ENCODE results near the gene ARHGEF26. TPM values are rescaled to one million over a fixed set of nuclear protein-coding genes. Genes with fewer than 3 reads are reported as not detected.

Gene ARHGEF26
- polyA plus RNA-seq, 1 donor from 2014 or later, result 0.11 TPM

DNA sequence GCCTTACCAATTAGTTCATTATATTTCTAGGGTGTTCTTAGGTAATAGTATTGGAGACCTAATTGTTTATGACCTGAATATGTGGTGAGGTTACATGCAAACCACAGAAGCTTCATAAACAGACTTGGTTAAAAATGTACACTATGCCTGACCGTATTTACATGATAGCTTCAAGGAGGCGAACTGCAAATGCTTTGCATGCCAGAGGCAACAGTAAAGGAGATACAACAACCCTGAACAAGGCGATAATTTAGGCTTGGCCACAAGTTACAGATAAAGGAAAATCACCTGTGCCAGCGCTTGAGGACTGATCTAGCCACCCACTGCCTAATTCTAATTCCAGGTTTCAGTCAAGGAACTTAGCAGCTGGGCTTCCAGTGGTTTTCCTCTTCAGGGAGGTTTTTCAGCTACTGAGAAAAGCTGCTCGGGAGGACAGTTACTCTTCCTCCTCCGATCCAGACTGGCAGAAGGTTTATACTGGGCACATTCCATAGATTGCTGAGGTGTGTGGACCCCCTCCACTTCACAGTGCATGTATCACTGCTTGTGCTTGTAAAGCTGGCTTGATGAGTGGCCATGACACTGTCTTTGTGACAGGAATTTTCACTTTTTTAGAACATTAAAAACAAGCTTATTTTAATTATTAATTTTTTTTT is 107.5 kb downstream of the ARHGEF26 start:
- no peaks in the 10 kb centered on the region for H3K9me3 Mint-ChIP-seq
- no peak overlapping the region for H3K27ac Mint-ChIP-seq
- peaks cover 0 to 1% (median 0%) of the 10 kb centered on the region in 3 donors for H3K4me1 Mint-ChIP-seq
- no peaks in the 10 kb centered on the region for H3K36me3 Mint-ChIP-seq
- H3K27me3 Mint-ChIP-seq, result peaks cover 3% of the 10 kb centered on the region
- H3K4me3 Mint-ChIP-seq, result no peak overlapping the region

DNA sequence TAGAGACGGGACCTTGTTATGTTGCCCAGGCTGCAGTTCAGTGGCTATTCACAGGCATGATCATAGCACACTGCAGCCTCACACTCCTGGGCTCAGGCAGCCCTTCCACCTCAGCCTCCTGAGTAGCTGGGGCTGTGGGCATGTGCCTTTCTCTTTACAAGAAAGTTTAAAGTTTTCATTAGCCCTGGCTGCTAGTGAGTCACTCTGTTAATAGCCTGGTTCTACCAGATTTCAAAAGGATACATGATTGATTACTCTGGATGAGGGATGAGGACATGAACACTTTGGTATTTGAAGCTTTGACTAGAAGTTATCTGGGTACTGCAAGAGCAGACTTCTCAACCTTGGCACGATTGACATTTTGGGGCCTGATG is 108.0 kb downstream of the ARHGEF26 start:
- no peaks in the 10 kb centered on the region for H3K9me3 Mint-ChIP-seq
- H3K27me3 Mint-ChIP-seq, result peaks cover 6% of the 10 kb centered on the region
- peaks cover 0 to 1% (median 0%) of the 10 kb centered on the region in 3 donors for H3K4me1 Mint-ChIP-seq
- no peak overlapping the region for H3K4me3 Mint-ChIP-seq
- H3K36me3 Mint-ChIP-seq, result no peaks in the 10 kb centered on the region
- H3K27ac Mint-ChIP-seq, result no peak overlapping the region

DNA sequence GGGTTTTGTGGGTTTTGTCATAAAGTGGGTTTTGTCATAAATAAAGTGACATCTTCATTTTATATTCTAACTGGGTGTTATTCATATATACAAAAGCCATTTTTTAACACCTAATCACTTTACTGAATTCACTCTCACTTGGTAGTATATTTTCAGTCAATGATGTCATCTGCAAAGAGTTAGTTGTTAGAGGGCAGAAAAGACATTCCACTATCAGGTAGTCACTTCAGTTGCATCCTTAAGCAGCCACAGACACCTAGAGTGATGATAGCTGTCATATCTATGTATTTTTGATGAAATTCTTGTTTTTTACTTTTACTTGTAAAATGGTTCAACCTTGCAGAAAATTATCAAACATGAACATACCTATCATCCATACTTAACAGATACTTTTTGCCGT is 114.1 kb downstream of the ARHGEF26 start:
- Mint-ChIP-seq H3K9me3 (no peaks in the 10 kb centered on the region), H3K27ac (no peak overlapping the region), H3K4me1 (no peaks in the 10 kb centered on the region), H3K27me3 (peaks cover 4% of the 10 kb centered on the region), H3K36me3 (no peaks in the 10 kb centered on the region), H3K4me3 (no peak overlapping the region)

DNA sequence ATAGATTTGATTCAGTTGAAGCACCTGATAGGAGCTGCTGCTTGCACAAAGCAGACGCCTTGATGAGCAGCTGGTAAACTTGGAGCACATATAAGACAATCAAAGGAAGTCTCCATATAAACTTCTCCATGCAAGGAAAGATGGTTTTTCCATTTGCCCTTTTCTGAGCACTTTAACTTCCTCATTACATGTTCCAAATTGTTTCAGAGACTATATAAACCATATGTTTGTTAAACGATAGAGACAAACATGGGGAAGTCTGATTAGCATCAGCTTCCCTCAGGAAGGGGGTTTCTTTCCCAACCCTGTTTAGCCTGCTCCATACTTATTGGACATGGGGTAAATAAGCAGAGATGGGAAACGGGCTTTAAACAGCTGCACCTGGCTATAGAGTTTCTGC is 115.1 kb downstream of the ARHGEF26 start:
- Mint-ChIP-seq H3K27me3 (peaks cover 4% of the 10 kb centered on the region), H3K4me1 (no peaks in the 10 kb centered on the region), H3K4me3 (no peak overlapping the region), H3K27ac (no peak overlapping the region), H3K36me3 (no peaks in the 10 kb centered on the region), H3K9me3 (no peaks in the 10 kb centered on the region)

- Mint-ChIP-seq H3K36me3 (no peaks in the 10 kb centered on the region), H3K4me1 (no peaks in the 10 kb centered on the region), H3K27me3 (no peaks in the 10 kb centered on the region), H3K4me3 (no peak overlapping the region), H3K9me3 (no peaks in the 10 kb centered on the region), H3K27ac (no peak overlapping the region)
Observed at GRCh38 chr3:154240235-154240634, 119.0 kb downstream of the ARHGEF26 start.

GRCh38 chr3:154241496-154241895 is 120.3 kb downstream of the ARHGEF26 start:
- Mint-ChIP-seq H3K9me3 (no peaks in the 10 kb centered on the region), H3K27ac (no peak overlapping the region), H3K36me3 (no peaks in the 10 kb centered on the region), H3K4me1 (no peaks in the 10 kb centered on the region), H3K27me3 (no peaks in the 10 kb centered on the region), H3K4me3 (no peak overlapping the region)

GRCh38 chr3:154242766-154243165 is 121.6 kb downstream of the ARHGEF26 start:
- Mint-ChIP-seq H3K9me3 (no peaks in the 10 kb centered on the region), H3K27ac (peak overlapping the region in 1 of 3 donors; percentile 8), H3K4me1 (no peaks in the 10 kb centered on the region), H3K27me3 (no peaks in the 10 kb centered on the region), H3K4me3 (no peak overlapping the region), H3K36me3 (peaks cover 9% of the 10 kb centered on the region)

DNA sequence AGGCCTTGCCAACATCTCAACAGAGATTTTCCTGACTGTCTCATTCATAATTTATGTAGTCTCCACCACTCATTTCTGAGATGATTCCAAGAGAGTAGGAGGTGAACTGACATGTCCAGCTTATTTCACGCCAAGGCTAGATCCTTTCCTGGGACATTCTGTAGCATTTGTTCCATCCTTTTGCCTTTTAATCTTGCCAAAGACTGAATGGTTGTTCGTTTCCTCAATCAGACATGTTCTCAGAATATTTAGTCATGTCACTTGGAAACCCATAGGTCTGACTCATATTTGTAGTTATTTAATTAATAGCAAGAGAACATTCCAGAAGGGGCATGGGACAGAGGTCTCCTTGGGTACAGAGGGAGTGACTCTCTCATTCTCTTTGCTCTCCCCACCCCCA is 122.2 kb downstream of the ARHGEF26 start:
- H3K9me3 Mint-ChIP-seq, result no peaks in the 10 kb centered on the region
- no peak overlapping the region for H3K4me3 Mint-ChIP-seq
- H3K27me3 Mint-ChIP-seq, result no peaks in the 10 kb centered on the region
- H3K36me3 Mint-ChIP-seq, result peaks cover 9% of the 10 kb centered on the region
- H3K27ac Mint-ChIP-seq, result no peak overlapping the region
- no peaks in the 10 kb centered on the region for H3K4me1 Mint-ChIP-seq

- Mint-ChIP-seq H3K4me1 (no peaks in the 10 kb centered on the region), H3K9me3 (no peaks in the 10 kb centered on the region), H3K27ac (no peak overlapping the region), H3K36me3 (peaks cover 11% of the 10 kb centered on the region), H3K4me3 (no peak overlapping the region), H3K27me3 (no peaks in the 10 kb centered on the region)
Observed at GRCh38 chr3:154244644-154245043, 123.5 kb downstream of the ARHGEF26 start.

GRCh38 chr3:154247806-154248415 is 126.7 kb downstream of the ARHGEF26 start:
- Mint-ChIP-seq H3K27me3 (no peaks in the 10 kb centered on the region), H3K4me1 (no peaks in the 10 kb centered on the region), H3K4me3 (no peak overlapping the region), H3K36me3 (peaks cover 24% of the 10 kb centered on the region), H3K9me3 (no peaks in the 10 kb centered on the region), H3K27ac (no peak overlapping the region)

- Mint-ChIP-seq H3K27me3 (no peaks in the 10 kb centered on the region), H3K27ac (no peak overlapping the region), H3K9me3 (no peaks in the 10 kb centered on the region), H3K36me3 (peaks cover 24% of the 10 kb centered on the region), H3K4me3 (no peak overlapping the region), H3K4me1 (no peaks in the 10 kb centered on the region)
Observed at GRCh38 chr3:154250291-154250690, 129.1 kb downstream of the ARHGEF26 start.

GRCh38 chr3:154251610-154252009 is 130.4 kb downstream of the ARHGEF26 start:
- H3K36me3 Mint-ChIP-seq, result peaks cover 24% of the 10 kb centered on the region
- H3K27me3 Mint-ChIP-seq, result no peaks in the 10 kb centered on the region
- no peaks in the 10 kb centered on the region for H3K9me3 Mint-ChIP-seq
- no peak overlapping the region for H3K4me3 Mint-ChIP-seq
- H3K4me1 Mint-ChIP-seq, result no peaks in the 10 kb centered on the region
- peak overlapping the region in 1 of 3 donors; percentile 3 for H3K27ac Mint-ChIP-seq

DNA sequence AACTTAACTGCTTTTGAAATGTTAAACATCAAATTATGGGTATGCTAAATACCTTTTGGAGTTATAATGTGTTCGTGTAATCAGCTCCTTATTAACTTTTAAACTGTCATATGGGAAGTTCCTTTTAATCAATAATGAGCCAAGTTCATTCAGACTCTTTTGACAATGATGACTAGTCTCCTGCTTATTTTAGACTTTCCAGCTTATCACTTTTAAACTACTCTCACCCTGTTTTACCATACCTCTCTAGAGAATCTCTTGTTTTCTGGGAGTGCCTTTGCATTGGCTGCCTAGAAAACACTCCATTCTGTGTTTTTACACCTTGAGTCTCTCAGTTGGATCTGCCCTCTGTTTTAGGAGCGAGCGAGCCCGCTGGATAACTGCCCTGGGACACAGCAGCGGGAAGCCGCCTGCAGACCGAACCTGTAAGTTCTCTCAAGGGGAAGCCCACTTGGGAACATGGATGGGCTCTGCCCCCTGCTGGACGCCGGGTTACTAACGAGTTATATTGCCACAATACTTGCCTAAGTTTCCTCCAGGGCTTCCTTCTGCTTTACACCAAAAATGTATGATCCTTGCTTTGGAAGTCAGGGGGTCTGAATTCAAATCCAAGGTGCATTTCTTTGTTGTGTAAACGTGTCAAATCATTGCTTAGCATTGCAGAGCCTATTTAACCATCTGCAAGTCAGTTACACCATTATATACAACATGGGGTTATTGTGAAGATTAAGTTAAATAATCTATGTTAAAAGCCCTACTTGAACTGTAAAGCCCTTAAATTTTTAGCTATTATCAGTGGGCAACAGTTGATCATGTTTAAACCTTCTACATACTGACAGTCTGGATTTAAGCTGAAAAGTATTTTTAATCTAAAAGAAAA is 131.8 kb downstream of the ARHGEF26 start:
- H3K27me3 Mint-ChIP-seq, result no peaks in the 10 kb centered on the region
- no peak overlapping the region for H3K27ac Mint-ChIP-seq
- H3K4me3 Mint-ChIP-seq, result no peak overlapping the region
- peaks cover 19% of the 10 kb centered on the region for H3K36me3 Mint-ChIP-seq
- no peaks in the 10 kb centered on the region for H3K9me3 Mint-ChIP-seq
- no peaks in the 10 kb centered on the region for H3K4me1 Mint-ChIP-seq

DNA sequence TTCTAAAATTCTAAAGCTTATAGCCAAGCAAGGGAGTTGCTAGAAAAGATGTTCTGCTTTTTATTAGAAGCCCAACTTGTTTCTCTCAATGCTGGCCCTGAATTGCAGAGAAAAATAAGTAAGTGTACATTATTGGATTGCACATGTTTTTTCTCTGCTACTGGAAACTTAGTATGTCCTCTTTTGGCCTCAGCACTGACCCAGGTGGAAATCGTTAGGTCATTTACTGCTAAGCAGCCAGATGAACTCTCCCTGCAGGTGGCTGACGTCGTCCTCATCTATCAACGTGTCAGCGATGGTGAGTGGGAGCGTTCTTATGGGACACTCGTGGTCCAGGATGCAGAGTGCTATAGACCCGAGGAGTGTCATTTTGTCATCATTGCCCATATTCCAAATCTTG is 133.3 kb downstream of the ARHGEF26 start:
- Mint-ChIP-seq H3K27ac (no peak overlapping the region), H3K4me3 (no peak overlapping the region), H3K27me3 (no peaks in the 10 kb centered on the region), H3K9me3 (no peaks in the 10 kb centered on the region), H3K4me1 (no peaks in the 10 kb centered on the region), H3K36me3 (peaks cover 20% of the 10 kb centered on the region)

DNA sequence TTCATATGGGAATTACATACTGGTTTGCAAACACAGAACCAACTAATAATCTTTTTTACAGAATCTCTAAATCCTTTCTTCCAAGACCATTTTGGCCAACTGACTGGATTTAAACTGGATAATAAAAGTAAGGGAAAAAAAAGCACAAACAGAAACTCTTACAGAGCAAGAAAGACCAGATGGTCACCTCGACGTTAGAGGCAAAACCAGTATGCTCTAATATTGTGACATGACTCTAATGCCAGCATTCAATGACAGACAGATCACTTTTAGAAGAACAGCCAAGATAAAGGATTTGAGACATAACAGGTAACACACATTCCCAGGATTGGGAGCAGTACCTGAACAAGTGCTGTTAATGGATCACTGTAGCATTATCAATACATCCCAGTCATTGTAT is 152.2 kb downstream of the ARHGEF26 start:
- no peak overlapping the region for H3K4me3 Mint-ChIP-seq
- no peak overlapping the region for H3K27ac Mint-ChIP-seq
- peaks cover 0 to 2% (median 2%) of the 10 kb centered on the region in 3 donors for H3K4me1 Mint-ChIP-seq
- peaks cover 12% of the 10 kb centered on the region for H3K36me3 Mint-ChIP-seq
- H3K27me3 Mint-ChIP-seq, result no peaks in the 10 kb centered on the region
- H3K9me3 Mint-ChIP-seq, result no peaks in the 10 kb centered on the region

Data from IgD-negative memory B cell (primary cell).